HUES6 (cell line): ENCODE measurements around the gene BCAS4.
"Not testable (repeated sequence)": the region's sequence is repeated elsewhere in the genome, so short reads cannot be mapped to it uniquely, and the experiment has no call there.

Source experiments
- H3K27ac ChIP-seq: 2 replicates; pipeline ENCODE4 v1.7.0; 2013; ENCODE audit warnings: low read depth, mild to moderate bottlenecking, low read length, inconsistent platforms
- H3K27me3 ChIP-seq: 2 replicates; pipeline ENCODE4 v1.6.1; 2013; ENCODE audit warnings: low read length; ENCODE audit not compliant: control insufficient read depth, insufficient read depth
- H3K36me3 ChIP-seq: 2 replicates; pipeline ENCODE4 v1.6.1; 2013; ENCODE audit warnings: low read length; ENCODE audit not compliant: control insufficient read depth, insufficient read depth
- H3K4me1 ChIP-seq: 2 replicates; pipeline ENCODE4 v1.6.1; 2013; ENCODE audit warnings: low read length; ENCODE audit not compliant: control insufficient read depth, insufficient read depth
- H3K4me3 ChIP-seq: 2 replicates; pipeline ENCODE4 v1.5.1; 2013; ENCODE audit warnings: low read depth, low read length
- H3K9ac ChIP-seq: one replicate; pipeline ENCODE4 v1.6.1; 2013; ENCODE audit warnings: mild to moderate bottlenecking, low read length
- H3K9me3 ChIP-seq: 2 replicates; pipeline ENCODE4 v1.6.1; 2013; ENCODE audit warnings: low read depth, low read length; ENCODE audit not compliant: control insufficient read depth, insufficient read depth

BCAS4 gene

GRCh38 chr20:50881759-50882424 is 87.0 kb downstream of the BCAS4 start:
- H3K9me3 ChIP-seq, H3K4me3 ChIP-seq, H3K27ac ChIP-seq, H3K36me3 ChIP-seq, H3K27me3 ChIP-seq, H3K4me1 ChIP-seq, H3K9ac ChIP-seq: not testable (repeated sequence)

DNA sequence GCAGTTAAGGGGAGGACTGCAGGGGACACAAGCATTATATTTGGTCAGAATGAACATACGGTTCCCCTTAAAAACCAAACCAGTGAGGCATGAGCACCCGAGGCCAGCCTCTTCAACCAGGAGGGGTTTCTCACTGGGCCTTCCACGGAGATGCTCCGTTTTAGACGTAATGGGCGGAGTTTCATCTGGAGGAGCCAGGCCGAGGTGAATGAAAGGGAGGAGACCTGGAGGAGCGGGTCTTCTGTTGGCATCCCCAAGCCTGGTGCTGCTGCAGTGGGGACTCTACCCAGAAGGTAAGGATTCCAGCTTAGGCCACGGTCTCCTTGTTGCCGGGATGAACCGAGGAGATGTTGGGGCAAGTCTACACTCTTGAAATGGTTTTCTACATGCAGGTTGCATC is 89.0 kb downstream of the BCAS4 start:
- Histone ChIP-seq H3K27me3 (no peaks in the 10 kb centered on the region), H3K4me1 (no peaks in the 10 kb centered on the region), H3K27ac (no peak overlapping the region), H3K9ac (no peak overlapping the region), H3K9me3 (no peaks in the 10 kb centered on the region), H3K4me3 (no peak overlapping the region), H3K36me3 (peaks cover 7% of the 10 kb centered on the region)

GRCh38 chr20:50885068-50885467 is 90.2 kb downstream of the BCAS4 start:
- Histone ChIP-seq H3K4me3 (no peak overlapping the region), H3K36me3 (peaks cover 19% of the 10 kb centered on the region), H3K9me3 (no peaks in the 10 kb centered on the region), H3K27ac (no peak overlapping the region), H3K4me1 (no peaks in the 10 kb centered on the region), H3K27me3 (no peaks in the 10 kb centered on the region), H3K9ac (no peak overlapping the region)

GRCh38 chr20:50885781-50886180 is 90.9 kb downstream of the BCAS4 start:
- no peak overlapping the region for H3K27ac ChIP-seq
- H3K4me1 ChIP-seq: no peaks in the 10 kb centered on the region
- H3K9me3 ChIP-seq: no peaks in the 10 kb centered on the region
- H3K36me3 ChIP-seq: peaks cover 26% of the 10 kb centered on the region
- no peaks in the 10 kb centered on the region for H3K27me3 ChIP-seq
- H3K9ac ChIP-seq: no peak overlapping the region
- H3K4me3 ChIP-seq: no peak overlapping the region

GRCh38 chr20:50886184-50886790 is 91.4 kb downstream of the BCAS4 start:
- Histone ChIP-seq H3K27ac (no peak overlapping the region), H3K4me3 (no peak overlapping the region), H3K9ac (no peak overlapping the region), H3K36me3 (peaks cover 31% of the 10 kb centered on the region), H3K9me3 (no peaks in the 10 kb centered on the region), H3K4me1 (no peaks in the 10 kb centered on the region), H3K27me3 (no peaks in the 10 kb centered on the region)

DNA sequence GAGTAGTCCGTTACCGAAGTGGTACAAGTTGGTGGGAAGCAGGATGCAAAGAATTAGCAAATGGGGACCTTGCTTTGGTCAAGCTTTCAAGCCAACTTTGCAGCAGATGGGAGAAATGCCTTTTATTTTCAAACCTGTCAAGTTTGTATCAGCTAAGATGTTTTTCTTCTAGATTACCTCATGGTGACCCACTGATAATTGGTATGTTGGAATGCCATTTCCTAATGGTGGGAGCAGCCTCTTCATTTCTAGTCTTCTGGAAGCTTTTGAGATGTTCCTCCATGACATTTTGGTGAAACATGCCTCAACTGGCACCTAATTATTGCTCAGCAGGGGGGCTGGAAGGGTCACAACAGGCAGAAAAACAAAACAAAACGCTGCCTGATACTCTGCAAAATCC is 92.7 kb downstream of the BCAS4 start:
- Histone ChIP-seq H3K4me1 (no peaks in the 10 kb centered on the region), H3K27me3 (no peaks in the 10 kb centered on the region), H3K9ac (no peak overlapping the region), H3K27ac (no peak overlapping the region), H3K9me3 (no peaks in the 10 kb centered on the region), H3K36me3 (peaks cover 44% of the 10 kb centered on the region), H3K4me3 (no peak overlapping the region)

GRCh38 chr20:50891138-50891537 is 96.3 kb downstream of the BCAS4 start:
- H3K4me1 ChIP-seq: no peaks in the 10 kb centered on the region
- H3K27me3 ChIP-seq: no peaks in the 10 kb centered on the region
- H3K9me3 ChIP-seq: no peaks in the 10 kb centered on the region
- H3K36me3 ChIP-seq: peaks cover 79% of the 10 kb centered on the region
- no peak overlapping the region for H3K9ac ChIP-seq
- no peak overlapping the region for H3K4me3 ChIP-seq
- no peak overlapping the region for H3K27ac ChIP-seq

DNA sequence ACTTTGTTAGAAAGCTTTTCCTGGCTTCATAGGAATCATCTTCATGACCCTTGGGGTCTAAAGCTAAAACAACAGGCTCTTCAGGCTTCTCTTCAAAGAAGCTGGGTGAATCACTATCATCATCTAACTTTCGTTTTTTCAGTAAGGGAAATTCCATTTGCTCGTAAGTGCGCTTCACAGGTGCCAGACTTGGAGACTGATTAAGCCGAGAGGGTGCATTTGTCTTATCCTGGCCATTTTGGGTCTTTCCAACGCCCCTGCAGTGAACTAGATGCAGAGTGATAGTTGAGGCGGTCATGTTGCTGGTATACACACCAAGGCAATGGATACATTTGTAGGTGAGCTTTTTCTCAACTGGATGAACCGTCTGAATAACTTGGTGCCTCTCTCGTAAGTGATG is 97.5 kb downstream of the BCAS4 start:
- Histone ChIP-seq H3K27me3 (no peaks in the 10 kb centered on the region), H3K36me3 (peaks cover 89% of the 10 kb centered on the region), H3K9ac (no peak overlapping the region), H3K4me1 (no peaks in the 10 kb centered on the region), H3K4me3 (no peak overlapping the region), H3K9me3 (no peaks in the 10 kb centered on the region), H3K27ac (no peak overlapping the region)

GRCh38 chr20:50893620-50894019 is 98.8 kb downstream of the BCAS4 start:
- Histone ChIP-seq H3K9ac (no peak overlapping the region), H3K27me3 (no peaks in the 10 kb centered on the region), H3K4me3 (no peak overlapping the region), H3K27ac (no peak overlapping the region), H3K36me3 (peaks cover 97% of the 10 kb centered on the region), H3K9me3 (no peaks in the 10 kb centered on the region), H3K4me1 (no peaks in the 10 kb centered on the region)

DNA sequence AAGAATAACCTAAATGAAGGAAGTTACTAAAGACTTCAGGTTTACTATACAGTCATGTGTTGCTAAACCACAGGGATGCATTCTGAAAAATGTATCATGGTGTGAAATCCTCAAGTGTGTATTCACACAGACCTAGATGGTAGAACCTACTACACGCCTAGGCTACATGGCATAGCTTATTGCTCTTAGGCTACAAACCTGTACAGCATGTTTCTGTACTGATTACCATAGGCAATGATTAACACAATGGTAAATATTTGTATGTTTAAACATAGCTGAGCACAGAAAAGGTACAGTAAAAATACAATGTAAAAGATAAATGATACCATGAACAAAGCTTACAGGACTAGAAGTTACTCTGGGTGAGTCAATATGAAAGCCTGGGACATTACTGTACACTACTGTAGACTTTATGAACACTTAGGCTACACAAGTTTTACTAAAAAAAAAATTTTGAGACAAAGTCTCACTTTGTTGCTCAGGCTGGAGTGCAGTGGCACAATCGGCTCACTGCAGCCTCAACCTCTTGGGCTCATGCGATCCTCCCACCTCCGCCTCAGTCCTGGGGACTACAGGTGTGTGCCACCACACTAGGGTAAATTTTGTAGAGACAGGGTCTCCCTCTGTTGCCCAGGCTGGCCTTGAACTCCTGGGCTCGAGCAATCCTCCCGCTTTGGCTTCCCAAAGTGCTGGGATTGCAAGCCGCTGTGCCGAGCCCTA is 100.4 kb downstream of the BCAS4 start:
- Histone ChIP-seq H3K27ac (no peak overlapping the region), H3K9ac (no peak overlapping the region), H3K9me3 (no peaks in the 10 kb centered on the region), H3K27me3 (no peaks in the 10 kb centered on the region), H3K4me3 (no peak overlapping the region), H3K36me3 (peaks cover 97% of the 10 kb centered on the region), H3K4me1 (no peaks in the 10 kb centered on the region)

- Histone ChIP-seq H3K4me3 (no peak overlapping the region), H3K36me3 (peaks cover 97% of the 10 kb centered on the region), H3K4me1 (no peaks in the 10 kb centered on the region), H3K9me3 (no peaks in the 10 kb centered on the region), H3K27ac (no peak overlapping the region), H3K9ac (no peak overlapping the region), H3K27me3 (no peaks in the 10 kb centered on the region)
These were observed 103.6 kb downstream of the BCAS4 start for GRCh38 chr20:50898475-50898874.
